ENCODE data around the gene CXorf38.

The CXorf38 gene, protein sequence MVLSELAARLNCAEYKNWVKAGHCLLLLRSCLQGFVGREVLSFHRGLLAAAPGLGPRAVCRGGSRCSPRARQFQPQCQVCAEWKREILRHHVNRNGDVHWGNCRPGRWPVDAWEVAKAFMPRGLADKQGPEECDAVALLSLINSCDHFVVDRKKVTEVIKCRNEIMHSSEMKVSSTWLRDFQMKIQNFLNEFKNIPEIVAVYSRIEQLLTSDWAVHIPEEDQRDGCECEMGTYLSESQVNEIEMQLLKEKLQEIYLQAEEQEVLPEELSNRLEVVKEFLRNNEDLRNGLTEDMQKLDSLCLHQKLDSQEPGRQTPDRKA

DNA sequence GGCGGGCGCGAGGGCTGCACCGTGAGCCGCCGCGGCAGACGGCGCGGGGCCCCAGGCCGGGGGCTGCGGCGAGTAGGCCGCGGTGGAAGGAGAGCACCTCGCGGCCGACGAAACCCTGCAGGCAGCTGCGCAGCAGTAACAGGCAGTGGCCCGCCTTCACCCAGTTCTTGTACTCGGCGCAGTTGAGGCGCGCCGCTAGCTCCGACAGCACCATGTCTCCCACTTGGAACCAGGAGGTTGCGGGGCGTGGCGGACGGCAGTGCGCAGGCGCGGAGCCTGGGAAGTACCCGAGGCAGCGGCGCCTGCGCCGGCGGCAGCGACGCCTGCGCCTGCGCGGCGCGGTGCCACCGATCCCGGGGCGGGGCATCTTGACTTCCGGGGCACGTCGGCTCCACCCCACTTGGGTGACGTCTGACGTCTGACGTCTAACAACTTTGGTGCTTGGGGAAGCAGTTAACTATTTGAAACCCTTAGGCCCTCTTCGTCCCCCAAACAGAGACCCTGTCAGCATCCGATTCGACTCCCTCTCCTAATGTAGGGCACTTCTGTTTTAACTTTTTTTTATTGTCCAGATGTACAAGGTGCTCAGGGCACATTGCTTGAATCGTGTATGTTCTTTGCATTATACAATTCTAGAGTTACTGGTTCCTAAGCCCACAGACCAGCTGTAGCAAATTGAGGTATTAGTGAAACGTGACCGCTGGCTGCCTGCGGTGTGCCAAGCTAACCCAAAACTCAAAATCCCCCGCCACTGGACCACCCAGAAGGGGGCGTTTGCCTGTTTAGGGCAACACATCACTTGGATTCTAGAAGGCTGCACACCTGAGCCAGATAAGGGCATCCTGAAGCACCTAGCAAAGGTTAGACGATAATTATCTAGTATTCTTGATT, at the start of gene CXorf38:
CXorf38 (minus strand) TSS at position 255 of the 891 bp plus-strand sequence; CDS start at position 214, 41 bp downstream.
- peak; percentile 84 to 92 for DNase-seq (ENCODE audit: low read depth in 2 of 2, low spot score in 1 of 2)

DNA sequence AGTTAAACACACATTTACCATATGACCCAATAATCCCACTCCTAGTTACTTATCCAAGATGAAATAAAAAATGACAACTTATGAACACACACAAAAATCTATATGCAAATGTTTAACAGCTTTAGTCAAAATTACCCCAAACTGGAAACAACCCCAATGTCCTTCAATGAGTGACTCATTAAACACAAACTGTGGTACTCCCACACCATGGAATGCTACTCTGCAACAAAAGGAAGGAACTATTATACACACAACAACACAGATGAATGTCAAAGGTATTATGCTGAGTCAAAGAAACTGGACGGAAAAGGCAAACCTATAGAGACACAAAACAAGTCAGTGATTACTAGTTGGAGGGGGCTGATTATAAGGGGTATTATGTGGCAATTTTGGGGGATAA, 47.4 kb upstream of the CXorf38 start:
- no peak for DNase-seq (ENCODE audit: low read depth in 2 of 2, low spot score in 1 of 2)

- no peak for DNase-seq (ENCODE audit: low read depth in 2 of 2, low spot score in 1 of 2)
Measured at GRCh38 chrX:40688929-40689328, 41.6 kb upstream of the CXorf38 start.

- DNase-seq (ENCODE audit: low read depth in 2 of 2, low spot score in 1 of 2), result no peak
Measured at GRCh38 chrX:40687169-40687568, 39.8 kb upstream of the CXorf38 start.

DNA sequence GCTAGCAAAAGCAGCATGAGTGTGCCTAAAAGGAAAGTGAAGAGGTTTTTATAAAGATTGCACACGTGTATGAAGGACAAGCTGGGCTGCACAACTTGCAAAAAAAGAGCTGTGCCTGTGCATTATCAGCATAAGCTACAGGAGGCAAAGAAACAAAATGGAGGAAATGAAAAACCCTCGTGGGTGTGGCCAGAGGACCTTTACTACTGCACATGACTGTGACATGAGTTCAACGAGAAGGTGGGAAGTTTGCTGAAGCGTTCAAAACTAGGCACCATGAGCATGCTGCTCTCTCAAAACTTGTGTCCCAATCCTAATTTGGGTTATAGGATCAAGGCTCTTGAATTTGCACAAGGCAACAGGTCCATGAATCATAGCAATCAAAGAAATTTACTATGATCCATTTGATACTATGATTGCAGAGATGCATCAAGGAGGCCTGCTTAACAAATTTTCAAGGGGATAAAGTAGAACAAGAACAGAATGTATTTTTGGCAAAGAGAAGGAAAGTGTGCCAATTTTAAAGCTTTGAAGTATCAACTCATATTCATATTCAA, 38.1 kb upstream of the CXorf38 start:
- no peak for DNase-seq (ENCODE audit: low read depth in 2 of 2, low spot score in 1 of 2)

DNA sequence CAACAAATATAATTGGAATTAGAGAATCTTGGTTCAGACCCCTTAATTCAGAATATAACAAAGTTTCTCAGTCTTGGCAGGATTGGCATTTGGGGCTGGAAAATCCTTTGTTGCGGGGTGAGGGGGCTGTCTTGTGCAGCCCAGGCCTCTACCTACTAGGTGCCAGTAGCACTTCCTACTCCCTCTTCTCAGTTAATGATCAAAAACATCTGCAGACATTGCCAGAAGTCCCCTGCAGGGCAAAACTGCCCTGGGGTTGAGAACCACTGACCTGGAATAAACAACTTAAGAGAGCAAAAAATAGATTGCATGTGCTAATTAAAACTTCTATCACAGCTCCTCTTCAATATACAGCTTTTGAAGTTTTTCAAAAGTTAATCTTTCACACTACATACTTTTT, 36.7 kb upstream of the CXorf38 start:
- DNase-seq (ENCODE audit: low read depth in 2 of 2, low spot score in 1 of 2), result no peak

DNA sequence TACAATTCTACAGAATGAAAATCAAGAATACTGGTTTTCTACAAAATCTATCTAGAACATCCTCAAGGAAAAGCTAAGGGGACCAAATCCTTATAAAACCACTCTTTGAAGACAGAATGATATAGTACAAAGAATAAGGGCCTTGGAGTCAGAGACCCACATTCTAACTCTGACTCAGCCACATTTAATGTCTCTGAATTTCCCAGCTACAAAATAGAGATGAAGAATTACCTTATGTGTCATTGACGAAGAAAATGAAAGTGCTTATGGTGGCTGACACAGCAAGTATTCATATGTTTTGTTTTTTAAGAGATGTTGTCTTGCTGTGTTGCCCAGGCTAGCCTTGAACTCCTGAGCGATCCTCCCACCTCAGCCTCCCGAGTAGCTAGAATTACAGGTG, 35.9 kb upstream of the CXorf38 start:
- DNase-seq (ENCODE audit: low read depth in 2 of 2, low spot score in 1 of 2), result no peak

GRCh38 chrX:40671126-40671525, 23.8 kb upstream of the CXorf38 start:
- no peak for DNase-seq (ENCODE audit: low read depth in 2 of 2, low spot score in 1 of 2)

- DNase-seq (ENCODE audit: low read depth in 2 of 2, low spot score in 1 of 2), result no peak
Measured at GRCh38 chrX:40663880-40664630, 16.7 kb upstream of the CXorf38 start.

DNA sequence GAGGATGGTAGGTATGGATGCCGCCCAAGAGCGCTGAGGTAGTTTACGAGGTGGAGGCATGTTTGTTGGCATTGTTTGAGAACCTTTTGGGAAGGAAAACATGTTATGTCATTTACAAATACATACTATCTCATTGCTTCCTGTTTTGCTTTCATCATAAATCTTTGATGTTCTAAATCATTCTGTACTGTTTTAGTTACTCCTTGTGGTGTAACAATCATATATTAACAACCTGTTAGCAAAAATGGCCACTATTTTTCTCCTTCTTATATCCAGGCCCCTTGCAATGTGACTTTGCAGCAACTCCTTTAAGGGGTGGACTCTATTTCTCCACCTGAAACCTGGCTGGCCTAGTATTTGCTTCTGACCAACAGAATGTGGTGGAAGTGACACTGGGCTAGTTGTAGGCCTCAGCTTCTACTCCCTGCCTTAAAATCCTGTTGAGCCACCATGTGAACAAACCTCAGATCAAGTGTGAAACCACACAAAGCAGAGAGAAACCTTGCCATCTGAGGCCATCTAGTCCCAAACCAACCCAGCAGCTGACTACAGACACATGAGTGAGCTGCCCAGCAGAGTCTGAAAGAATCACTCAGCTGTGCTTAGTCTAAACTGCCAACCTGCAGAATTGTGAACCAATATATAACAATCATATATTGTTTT, 15.8 kb upstream of the CXorf38 start:
- DNase-seq (ENCODE audit: low read depth in 2 of 2, low spot score in 1 of 2), result no peak

- DNase-seq (ENCODE audit: low read depth in 2 of 2, low spot score in 1 of 2), result no peak
Measured at GRCh38 chrX:40661489-40661888, 14.1 kb upstream of the CXorf38 start.

DNA sequence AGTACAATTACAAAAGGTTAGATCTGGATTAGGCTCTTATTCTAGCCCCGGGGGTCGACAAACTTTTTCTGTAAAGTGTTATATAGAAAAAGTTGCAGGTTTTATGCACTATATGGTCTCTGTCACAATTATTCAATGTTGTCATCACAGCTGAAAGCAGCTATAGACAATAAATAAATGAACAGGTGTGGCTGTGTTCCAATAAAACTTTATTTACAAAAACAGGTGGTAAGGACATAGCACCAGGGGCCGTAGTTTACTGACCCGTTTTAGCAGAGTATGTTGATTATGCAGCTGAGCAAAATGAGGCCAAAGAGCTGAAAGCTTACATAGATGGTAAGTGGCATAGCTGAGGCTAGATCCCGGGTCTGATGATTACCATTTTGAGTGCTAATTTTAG, 13.0 kb upstream of the CXorf38 start:
- DNase-seq (ENCODE audit: low read depth in 2 of 2, low spot score in 1 of 2), result no peak

DNA sequence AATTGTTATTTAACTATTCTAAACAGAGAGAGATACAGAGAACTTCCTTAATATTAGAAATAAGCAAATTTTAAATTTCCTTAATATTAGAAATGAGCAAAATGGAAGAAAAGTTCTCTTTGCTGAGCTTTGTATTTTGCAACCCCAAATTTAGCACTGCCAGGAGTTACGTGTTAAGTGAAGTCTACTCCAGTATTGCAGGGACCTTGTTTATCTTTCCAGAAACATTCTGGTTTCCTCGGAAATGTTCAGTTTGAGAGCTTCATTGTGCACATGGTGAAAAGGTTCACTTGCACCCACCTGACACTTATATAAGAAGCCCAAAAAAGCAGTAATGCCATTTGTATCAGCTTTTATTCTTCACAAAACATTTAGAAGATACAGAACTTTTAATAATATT, 6.2 kb upstream of the CXorf38 start:
- no peak for DNase-seq (ENCODE audit: low read depth in 2 of 2, low spot score in 1 of 2)

DNA sequence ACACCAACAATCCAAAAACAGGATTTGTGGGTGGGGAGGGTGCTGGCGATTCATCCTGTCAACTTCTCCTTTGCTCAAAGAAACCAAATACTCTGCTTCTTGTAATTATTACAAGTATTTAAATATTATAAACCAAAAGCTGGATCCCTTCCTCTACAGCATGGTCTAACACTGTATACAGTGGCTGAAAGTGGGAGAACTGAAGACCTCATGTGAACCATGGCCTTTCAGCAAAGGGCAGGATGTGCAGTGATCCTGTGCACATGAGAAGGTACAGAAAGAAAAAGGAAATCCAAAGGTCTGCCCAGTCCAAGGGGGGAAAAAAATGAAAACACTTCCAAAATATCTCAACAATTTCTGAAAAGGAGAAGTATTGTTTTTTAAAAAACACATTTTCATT, 5.3 kb upstream of the CXorf38 start:
- DNase-seq (ENCODE audit: low read depth in 2 of 2, low spot score in 1 of 2), result no peak

GRCh38 chrX:40651620-40652223, 4.4 kb upstream of the CXorf38 start:
- peak; percentile 37 to 64 for DNase-seq (ENCODE audit: low read depth in 2 of 2, low spot score in 1 of 2)

GRCh38 chrX:40646489-40647306, 663 bp downstream of the CXorf38 start:
- peak in 1 of 2 donors; percentile 5 for DNase-seq (ENCODE audit: low read depth in 2 of 2, low spot score in 1 of 2)

GRCh38 chrX:40644821-40645358, 2.5 kb downstream of the CXorf38 start:
- DNase-seq (ENCODE audit: low read depth in 2 of 2, low spot score in 1 of 2), result peak in 1 of 2 donors; percentile 9

DNA sequence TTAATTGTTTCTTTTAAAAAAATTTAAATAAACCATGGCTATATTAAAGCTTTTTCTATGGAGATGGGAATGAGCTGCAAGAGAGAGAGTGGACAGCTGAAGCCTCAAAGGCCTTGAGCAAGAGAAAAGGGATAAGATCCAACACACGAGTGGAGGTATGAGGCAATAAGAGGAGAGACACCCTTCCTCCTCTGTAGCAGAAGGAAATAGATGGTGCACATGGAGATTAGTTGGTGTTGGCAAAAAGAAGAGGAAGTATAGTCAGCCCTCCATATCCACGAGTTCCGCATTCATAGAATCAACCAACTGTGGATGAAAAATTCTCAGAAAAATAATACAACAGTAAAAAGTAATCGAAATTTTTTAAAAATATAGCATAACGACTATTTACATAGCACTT, 3.2 kb downstream of the CXorf38 start:
- DNase-seq (ENCODE audit: low read depth in 2 of 2, low spot score in 1 of 2), result no peak

DNA sequence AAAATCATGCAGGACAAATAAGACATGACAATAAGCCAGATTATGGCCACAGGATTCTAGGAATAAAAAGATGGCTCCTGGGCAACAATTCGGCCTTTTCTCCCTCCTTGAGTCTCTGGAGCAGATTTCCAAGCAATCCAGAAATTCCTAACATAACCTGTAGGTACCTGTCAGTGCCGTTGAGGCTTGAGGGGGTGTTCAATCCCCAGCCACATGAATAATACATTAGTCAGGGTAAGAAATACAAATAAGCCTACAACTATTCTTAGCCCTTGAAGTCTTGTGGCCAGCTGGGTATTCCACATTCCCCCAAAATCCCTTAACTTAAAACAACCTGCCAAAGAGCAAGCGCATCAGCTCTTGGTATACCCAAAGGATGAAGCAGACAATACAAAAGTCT, 9.7 kb downstream of the CXorf38 start:
- DNase-seq (ENCODE audit: low read depth in 2 of 2, low spot score in 1 of 2), result no peak

Measured in stimulated activated CD8-positive, alpha-beta memory T cell treated with anti-CD3 and anti-CD28 coated beads, Interleukin-4, amount 100 ng/mL, for 1 hour (primary cell).